Ramos (cell line): ENCODE measurements around the gene USP2.

Experiments
- in situ Hi-C: fragments of 300-500 bp; cut with MboI; formaldehyde crosslinking; loops from one replicate; pipeline ENCODE4 v1.14.3; 2022; ENCODE audit warnings: low sequenced_read_pairs; ENCODE audit not compliant: unreplicated experiment

The USP2 gene

GRCh38 chr11:119315131-119316015, 66.1 kb downstream of the USP2 start:
- in situ Hi-C loops, result no loop called here

DNA sequence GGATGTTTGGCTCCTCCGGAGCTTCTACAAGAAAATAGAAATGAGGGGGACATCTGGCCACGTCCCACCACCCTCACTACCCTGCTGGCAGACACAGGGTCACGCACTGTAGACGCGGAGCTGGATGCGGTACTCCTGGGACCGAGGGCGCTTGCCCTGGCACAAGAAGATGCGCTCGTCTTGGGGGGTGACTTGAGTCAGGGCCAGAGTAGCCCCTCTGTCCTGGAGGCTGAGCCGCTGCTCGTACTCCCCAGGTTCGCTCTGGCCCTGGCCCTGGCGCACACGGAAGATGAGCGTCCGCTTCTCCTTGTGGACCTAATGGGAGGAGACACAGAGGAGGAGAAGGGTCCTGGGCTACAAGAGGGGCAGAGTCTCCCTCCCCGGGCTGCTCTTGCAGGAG, 66.8 kb downstream of the USP2 start:
- in situ Hi-C loops, result no loop called here

GRCh38 chr11:119310682-119311052, 70.8 kb downstream of the USP2 start:
- in situ Hi-C loops, result no loop called here

DNA sequence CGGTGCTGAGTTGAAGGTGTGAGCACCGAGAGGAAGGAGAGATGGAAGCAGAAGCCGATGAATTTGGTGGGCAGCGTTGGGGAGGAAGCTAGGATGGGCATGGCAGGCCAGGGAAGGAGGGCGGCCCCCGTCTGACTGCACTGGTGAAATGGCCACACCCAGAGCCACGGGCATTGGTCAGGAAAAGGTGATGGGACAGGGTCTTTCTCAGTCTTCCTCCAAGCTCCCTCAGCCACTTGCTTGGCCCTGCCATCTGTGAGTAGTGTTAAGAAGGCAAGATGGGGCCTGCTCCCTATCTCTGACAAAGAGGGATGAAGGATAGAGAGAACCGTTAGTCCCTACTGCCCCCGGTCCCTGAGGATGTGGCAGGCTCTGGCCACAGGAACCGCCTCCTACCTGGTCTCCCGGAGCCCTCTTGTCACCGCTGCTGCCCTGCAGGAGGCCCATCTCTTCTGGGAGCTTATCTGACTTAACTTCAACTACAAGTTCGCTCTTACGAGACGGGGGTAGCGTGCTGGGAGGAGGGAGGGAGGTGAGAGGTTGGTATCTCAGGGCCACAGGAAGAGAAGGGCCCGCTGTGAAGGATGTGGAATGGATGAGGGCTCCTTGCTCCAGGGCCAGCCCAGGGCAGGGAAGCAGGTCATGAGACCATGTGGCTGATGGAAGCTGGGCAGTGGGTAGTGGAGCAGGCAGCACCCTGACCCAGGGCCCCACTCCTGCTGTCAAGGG, 71.4 kb downstream of the USP2 start:
- in situ Hi-C loops, result no loop called here

- in situ Hi-C loops, result no loop called here
Measured at GRCh38 chr11:119309411-119309810, 72.1 kb downstream of the USP2 start.

DNA sequence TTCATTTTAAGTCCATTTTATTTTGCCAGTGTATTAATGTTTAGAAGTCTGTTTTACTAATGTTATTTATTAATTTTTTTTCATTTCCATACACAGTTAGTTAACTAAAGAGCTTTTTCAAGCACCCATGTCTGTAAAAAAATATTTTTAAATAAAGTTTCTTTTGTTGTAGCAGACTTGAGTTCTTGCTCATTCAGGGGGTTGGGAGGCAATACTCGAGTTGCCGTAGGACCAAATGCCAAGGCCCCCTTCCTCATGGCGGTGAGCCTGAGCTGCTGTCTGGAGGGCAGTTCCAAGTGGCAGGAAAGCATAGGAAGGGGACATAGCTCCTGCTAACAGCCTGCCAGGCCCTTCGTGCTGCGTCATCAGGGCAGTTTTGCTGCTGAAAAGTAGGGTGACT, 73.5 kb downstream of the USP2 start:
- in situ Hi-C loops, result no loop called here

DNA sequence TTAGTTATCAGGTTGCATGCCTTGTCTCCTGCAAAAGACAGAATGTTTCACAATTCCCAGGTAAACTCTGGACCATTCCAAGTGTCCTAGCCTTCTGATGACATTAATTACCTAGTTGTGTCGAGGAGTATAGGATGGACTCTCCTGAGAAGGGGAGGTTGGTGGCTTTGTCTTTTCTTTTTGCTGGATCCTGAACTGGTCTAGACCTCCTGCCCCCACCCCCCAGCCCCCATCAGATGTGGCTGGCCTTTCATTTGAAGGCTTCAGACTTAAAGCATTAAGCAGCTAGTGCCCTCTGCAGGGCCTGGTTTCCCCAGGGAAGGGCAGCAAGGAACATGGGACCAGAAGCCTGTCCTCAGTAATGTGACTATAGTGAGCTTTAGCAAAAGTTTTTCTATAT, 74.3 kb downstream of the USP2 start:
- in situ Hi-C loops, result no loop called here

GRCh38 chr11:119306373-119306890, 75.1 kb downstream of the USP2 start:
- in situ Hi-C loops, result no loop called here

DNA sequence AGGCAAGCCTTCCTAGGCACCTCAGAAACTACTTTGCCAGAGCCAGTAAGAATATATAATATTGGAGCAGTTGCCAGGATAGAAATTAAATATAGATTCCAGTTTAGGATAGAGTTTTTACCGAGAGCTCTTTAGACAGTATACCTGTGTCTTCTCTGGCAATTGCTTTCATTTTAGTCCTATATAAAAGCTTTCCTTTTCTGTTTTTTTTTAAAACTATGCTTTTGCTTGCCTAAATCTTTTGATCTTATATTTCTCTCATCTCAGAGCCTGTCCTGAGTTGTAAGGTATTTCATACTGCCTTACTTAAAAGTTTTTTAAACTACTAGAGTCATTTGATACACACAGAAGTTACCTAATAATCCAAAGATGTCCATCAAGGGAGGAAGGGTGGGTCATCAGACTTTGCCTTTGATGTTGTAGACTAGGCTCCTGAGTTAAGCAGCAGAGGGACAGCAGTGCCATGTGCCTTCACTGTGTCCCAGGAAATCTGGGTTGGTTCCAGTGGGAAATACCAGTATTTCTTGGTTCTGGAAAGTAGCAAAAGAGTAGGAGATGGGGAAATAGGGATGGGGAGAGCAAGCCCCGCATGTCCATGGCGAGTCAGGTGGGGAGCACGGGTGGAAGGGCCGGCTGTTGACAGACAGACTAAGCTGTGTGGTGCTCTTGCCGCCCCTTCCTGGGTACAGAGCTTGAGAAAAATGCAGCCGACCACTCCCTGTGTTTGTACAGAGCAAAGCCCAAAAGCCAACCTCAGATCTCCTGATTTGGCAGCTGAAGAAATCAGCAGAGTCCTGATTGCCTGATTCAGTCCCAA, 75.7 kb downstream of the USP2 start:
- in situ Hi-C loops, result no loop called here
